ENCODE results near the gene WDR48.

DNA sequence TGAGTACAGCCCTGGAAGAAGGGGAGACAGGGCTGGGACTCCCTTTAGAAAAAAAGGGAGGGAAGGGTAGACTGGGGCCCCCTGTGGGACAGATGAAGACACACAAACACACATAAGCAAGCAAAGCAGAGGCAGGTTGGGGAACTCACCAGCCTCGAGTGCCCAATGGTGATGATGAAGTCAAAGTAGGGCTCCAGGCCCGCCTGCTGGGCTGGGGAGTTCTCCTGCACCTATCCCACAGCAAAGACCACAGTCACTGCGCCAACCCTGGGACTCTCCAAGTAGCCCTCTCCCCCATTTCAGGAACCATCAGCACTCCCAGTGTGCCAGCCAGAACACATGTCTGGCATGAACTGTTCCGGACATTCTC is 51.5 kb downstream of the WDR48 start:
- TF ChIP-seq, protein P1, sequence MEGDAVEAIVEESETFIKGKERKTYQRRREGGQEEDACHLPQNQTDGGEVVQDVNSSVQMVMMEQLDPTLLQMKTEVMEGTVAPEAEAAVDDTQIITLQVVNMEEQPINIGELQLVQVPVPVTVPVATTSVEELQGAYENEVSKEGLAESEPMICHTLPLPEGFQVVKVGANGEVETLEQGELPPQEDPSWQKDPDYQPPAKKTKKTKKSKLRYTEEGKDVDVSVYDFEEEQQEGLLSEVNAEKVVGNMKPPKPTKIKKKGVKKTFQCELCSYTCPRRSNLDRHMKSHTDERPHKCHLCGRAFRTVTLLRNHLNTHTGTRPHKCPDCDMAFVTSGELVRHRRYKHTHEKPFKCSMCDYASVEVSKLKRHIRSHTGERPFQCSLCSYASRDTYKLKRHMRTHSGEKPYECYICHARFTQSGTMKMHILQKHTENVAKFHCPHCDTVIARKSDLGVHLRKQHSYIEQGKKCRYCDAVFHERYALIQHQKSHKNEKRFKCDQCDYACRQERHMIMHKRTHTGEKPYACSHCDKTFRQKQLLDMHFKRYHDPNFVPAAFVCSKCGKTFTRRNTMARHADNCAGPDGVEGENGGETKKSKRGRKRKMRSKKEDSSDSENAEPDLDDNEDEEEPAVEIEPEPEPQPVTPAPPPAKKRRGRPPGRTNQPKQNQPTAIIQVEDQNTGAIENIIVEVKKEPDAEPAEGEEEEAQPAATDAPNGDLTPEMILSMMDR (IDR thresholded peaks at IDR 0.05; ENCODE audit: insufficient read depth, low read depth, low read length) = no peak
- TF ChIP-seq EZH2 (IDR thresholded peaks at IDR 0.05; ENCODE audit: insufficient read depth, low read length) = no peak

All from astrocyte (in vitro differentiated cells and primary cell).